Measurements from ENCODE around the gene CACFD1.
A peak's percentile ranks its signal among the peaks of the same experiment; 100 is the strongest.

Gene CACFD1

GRCh38 chr9:133499132-133499891, 39.5 kb downstream of the CACFD1 start:
- DNase-seq (ENCODE audit: low read depth, low spot score), result no peak

- no peak for DNase-seq (ENCODE audit: low read depth, low spot score)
Measured at GRCh38 chr9:133499892-133500270, 40.1 kb downstream of the CACFD1 start.

- DNase-seq (ENCODE audit: low read depth, low spot score), result no peak
Measured at GRCh38 chr9:133502112-133502511, 42.3 kb downstream of the CACFD1 start.

- no peak for DNase-seq (ENCODE audit: low read depth, low spot score)
Measured at GRCh38 chr9:133505186-133505830, 45.5 kb downstream of the CACFD1 start.

- peak; percentile 45 for DNase-seq (ENCODE audit: low read depth, low spot score)
Measured at GRCh38 chr9:133505901-133506652, 46.3 kb downstream of the CACFD1 start.

GRCh38 chr9:133506653-133507038, 46.9 kb downstream of the CACFD1 start:
- DNase-seq (ENCODE audit: low read depth, low spot score), result no peak

GRCh38 chr9:133507246-133507965, 47.6 kb downstream of the CACFD1 start:
- DNase-seq (ENCODE audit: low read depth, low spot score), result no peak

GRCh38 chr9:133508046-133508445, 48.3 kb downstream of the CACFD1 start:
- no peak for DNase-seq (ENCODE audit: low read depth, low spot score)

- no peak for DNase-seq (ENCODE audit: low read depth, low spot score)
Measured at GRCh38 chr9:133509179-133510083, 49.7 kb downstream of the CACFD1 start.

- no peak for DNase-seq (ENCODE audit: low read depth, low spot score)
Measured at GRCh38 chr9:133510926-133511505, 51.2 kb downstream of the CACFD1 start.

- no peak for DNase-seq (ENCODE audit: low read depth, low spot score)
Measured at GRCh38 chr9:133511607-133512006, 51.8 kb downstream of the CACFD1 start.

GRCh38 chr9:133512253-133513213, 52.8 kb downstream of the CACFD1 start:
- DNase-seq (ENCODE audit: low read depth, low spot score), result no peak

- DNase-seq (ENCODE audit: low read depth, low spot score), result no peak
Measured at GRCh38 chr9:133513214-133514100, 53.7 kb downstream of the CACFD1 start.

- DNase-seq (ENCODE audit: low read depth, low spot score), result no peak
Measured at GRCh38 chr9:133514460-133515239, 54.9 kb downstream of the CACFD1 start.

GRCh38 chr9:133515240-133515610, 55.4 kb downstream of the CACFD1 start:
- DNase-seq (ENCODE audit: low read depth, low spot score), result no peak

GRCh38 chr9:133515615-133516255, 56.0 kb downstream of the CACFD1 start:
- no peak for DNase-seq (ENCODE audit: low read depth, low spot score)

All from brain pericyte (primary cell).